ENCODE results near the gene ELAVL2.

ELAVL2 gene

DNA sequence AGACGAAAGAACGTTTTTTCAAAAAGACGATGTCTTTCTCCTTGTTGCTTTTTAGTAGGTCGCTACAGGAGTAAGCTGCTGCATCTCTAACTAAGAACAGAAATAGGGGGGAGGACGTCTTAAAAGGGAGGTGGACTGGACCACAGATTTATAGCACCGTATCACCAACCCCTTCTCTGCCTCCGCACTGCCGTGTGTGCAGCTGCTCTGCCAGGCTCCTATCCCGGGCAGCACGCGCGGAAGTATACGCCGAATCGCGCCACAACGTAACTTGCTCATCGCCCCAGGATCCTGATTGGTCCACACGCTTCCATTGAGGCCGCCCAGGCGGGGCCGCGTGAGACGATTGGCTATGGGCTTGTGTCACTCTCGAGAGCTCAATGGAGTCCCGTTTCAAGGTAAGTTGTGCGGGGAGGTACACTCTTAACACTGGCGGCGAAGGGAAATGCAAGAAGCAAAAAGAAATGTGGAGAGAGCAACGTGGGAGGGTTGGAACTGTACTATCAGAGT lies at the start of gene ELAVL2:
Gene ELAVL2 (minus strand): TSS at position 121 of the 510 bp plus-strand sequence. CDS start 64,006 bp downstream, outside the sequence.
- peak; percentile 49 for DNase-seq

DNA sequence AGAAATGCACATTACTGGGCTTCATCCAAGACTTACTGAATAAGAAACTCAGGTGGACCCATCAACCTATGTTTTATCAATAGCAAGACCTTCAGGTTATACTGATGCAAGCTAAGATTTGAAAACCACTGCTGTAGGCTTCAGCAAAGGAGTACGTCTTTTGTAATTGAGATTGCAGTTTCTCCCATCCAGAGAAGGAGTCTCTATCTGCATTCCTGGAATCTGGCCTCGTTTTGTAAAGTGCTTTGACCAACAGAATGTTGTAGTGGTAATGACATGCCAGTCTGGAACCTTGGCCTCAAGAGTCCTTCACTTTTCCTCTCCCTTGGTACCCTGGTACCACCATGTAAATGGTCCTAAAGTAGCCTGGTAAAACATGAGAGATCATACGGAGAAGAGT lies 32.2 kb upstream of the ELAVL2 start:
- no peak for DNase-seq

DNA sequence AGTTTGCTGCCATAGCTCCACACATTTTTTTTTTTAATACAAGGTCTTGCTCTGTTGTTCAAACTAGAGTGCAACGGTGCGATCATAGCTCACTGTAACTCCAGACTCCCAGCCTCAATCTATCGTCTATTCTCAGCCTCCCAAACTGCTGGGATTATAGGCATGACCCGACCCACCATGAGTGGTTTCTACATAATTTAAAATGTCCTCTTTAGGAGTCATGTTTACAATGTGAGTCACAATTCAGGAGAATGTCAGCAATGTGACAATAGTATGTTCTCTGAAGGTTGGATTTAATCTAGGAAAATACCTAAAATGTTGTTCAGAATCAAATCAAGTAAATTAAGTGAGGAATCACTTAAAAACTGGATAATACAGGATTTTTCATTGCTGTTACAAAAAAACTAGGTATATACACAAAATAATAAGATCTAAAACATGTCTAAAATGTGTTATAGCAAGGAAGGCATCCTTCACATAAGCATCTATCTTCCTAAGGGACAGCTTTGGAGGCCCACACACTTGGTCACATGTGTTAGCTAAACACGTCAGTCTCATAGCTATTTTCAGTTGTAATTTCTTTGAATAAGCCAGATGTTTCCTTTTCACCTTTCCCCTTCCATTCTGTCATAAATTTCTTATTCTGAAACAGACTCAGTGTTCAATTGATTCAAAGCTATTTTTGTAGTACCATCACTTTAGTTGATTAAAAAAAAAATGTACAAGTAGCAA lies 30.0 kb upstream of the ELAVL2 start:
- DNase-seq = no peak

DNA sequence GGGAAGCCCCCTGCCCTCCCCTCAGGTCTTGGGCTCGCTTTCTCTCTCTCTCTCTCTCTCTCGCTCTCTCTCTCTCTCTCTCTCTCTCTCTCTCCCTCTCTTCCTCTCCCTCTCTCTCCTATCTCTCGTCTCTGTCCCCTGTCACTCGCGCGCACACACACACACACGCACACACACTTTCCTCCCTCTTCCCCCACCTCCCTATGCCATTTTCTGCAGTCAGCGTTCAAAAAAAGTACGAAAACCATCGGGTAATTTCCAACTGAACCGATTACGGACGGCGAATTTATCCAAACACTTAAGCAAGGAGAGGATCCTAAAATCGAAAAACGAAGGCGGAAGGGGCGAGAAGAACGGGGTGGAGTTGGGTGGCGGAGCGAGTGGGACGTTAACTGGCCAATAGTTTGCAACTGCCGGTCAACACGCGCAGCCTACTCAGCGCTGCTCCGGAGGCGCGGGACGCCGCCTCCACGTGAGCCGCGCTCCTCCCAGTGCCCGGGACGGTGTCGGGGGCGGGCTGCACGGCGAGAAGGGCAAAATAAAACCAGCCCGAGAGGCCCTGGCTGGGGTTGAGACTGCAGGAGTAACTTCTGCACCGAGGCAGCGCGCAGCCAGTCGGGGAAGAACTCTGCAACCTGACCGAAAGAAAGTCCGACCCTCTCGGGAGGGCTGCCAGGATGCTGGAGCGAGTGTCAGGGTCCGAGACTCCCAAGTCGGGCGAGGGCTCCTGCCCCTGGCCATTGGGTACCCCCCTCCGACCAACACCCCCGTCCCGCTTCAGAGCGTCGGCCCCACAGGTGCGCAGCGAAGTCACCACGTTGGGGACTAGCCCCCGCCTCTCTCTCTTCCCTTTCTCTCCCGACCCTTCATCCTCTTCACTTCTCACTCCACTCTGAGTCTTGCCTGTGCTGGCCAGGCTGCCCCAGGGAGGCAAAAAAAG lies 24.9 kb upstream of the ELAVL2 start:
- DNase-seq = no peak

DNA sequence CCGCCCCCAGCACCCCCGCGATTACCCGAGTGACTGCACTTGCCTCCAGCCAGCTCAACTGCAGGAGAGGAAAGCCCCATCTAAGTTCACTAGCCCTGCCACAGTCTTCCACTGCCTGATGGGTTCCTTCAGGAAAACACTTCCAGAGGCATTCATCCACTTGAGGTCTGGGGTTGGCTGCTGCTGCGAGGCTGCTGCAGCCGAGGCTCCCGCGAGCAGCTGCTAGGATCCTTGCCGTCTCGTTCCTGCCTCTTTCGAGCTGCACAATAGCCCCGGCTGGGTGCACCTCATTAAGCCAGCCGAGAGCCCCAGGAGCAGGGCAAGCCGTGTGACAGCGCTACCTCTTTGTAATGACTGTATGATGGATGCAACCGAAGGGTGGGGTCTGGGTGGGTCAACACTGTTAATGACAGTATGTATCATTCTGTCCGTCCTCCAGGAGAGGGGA lies 24.2 kb upstream of the ELAVL2 start:
- DNase-seq = no peak

DNA sequence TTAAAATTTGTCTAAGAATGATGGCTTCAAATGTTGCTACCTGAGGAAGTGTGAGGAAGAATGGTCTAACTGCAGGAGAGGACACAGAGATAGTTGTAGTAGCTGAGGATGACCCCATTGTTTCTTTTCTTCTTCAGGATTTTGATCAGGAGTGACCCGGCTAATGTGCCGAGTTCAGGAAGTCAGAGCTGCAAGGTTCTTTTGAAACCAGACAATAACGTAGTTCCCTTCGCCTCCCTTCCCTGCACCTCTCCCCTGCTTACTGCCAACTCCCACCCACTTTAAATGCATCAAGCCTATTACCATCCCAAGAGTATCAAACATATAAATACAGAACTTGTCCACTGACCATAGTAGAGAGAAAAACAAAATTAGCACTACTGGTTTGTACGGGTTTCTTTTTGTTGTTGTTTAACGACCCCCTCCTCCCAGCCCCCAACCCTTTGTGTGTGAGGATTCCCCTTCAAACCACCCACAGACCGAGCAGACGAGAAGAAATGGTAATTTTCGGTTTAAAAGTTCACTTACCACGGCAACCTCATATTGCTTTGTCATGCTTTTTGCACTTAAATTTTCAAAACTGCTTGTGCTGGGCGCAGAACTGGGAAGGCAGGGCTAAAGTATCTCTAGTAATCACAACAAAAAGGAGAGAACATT lies 23.5 kb upstream of the ELAVL2 start:
- DNase-seq = no peak

DNA sequence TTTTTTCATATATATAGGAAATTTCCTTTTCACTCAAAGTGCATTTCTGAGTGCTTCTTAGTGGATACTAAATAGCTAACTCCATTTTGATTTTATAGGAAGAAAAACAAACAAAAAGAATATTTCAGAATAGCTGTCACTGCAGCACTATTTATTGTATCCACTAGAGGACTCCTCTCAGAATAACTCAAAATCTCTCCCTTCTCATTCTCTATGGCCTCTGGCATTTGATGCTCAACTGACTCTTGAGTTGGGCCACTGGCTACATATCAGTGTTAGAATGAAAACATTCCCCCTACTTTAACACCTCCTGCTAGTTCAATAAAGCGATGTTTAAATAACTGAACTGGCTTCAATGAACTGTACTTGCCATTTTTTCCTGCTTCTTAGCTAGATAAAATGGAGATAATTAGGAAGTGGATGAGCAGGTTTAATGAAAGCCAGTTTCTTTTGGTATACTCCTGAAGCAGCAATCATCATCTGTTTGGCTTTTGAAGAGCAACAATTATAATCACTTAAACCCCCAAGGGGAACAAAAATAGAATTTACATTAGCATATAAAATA lies 16.6 kb upstream of the ELAVL2 start:
- DNase-seq = no peak

DNA sequence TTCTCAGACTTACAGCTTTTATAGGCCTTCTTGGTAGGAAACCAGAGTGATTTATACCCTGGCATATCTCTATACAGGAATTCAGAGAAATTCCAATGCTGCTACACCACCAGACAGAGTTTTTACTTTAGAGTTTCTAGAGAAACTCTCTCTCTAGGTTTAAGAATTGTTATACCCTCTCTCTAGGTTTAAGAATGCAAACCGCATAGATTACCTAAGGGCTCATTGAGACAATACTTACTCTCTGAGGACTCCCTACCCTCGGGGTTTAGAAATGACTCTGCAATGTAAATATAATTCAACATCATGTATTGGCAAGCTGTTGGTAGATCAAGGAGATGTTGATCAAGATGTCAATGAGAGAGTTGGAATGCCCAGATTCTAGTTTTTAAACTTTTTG lies 15.3 kb upstream of the ELAVL2 start:
- no peak for DNase-seq

DNA sequence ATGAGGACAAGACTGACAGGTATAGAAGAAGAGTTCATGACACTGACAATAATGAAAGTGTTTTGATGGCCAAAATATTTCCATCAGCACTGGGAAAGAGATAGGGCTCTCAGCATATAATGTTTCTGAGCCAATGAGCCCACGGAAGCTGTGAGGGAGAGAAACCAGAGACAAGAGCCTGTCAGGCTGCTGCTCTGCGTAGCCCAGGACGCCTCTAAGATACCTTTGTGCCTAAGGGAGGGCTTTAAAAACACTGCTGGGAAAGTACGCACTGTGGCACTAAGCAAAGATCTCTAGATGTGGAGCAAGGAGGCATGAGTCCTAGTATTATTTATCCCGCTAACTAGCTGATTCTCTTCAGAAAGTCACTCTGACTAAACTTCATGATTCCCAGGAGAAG lies 11.0 kb upstream of the ELAVL2 start:
- no peak for DNase-seq

DNA sequence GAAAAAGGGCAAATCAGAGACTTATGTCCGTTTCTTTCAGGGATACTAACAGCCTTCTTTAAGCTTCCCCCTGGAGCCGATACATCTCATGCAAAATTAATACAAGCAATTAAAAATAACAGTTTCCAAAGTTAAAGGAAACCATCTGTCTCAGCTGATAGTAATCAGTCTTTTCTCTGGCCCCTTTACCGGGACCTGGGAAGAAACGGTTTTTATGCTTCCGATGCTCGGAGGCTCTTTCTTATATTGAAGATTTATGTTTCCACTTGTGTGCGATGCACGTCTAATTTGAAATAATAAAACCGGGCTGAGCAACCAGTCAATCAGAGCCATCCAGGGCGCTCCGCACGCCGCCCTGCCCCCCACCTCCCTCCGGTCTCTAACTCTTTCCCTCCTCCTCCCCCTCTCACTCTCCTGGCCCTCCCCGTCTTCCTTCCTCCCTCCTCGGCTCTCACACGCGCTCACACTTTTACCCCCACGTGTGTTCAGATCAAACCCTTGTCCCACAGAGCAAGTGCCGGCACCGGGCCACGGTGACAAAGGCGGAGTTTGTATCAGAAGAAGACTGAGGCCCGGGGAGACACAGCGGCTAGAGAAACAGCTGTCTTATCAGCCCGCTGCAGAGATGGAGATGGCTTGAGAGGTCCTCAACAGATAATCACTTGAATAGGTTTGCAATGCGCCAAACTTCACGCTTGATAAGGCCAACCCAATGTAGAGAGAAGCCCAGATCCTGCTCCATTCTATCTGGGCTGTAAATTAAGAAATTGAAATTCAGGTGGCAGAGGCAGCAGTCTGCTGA lies 5.1 kb upstream of the ELAVL2 start:
- no peak for DNase-seq

DNA sequence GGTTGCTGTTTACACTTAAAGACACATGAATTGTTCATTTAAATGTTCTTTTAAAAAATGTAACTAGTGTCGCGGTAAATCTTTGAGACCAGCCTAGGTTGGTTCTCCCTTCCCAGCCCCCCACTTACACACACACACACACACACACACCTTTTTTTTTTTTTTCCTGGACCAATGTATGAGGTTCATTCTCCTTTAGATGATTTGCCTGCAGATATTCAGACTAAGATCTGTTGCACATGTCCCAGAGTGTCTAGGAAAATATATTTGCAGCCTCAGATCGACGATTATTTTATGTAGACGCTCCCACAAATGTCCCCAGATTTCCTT lies 4.4 kb upstream of the ELAVL2 start:
- DNase-seq = no peak

DNA sequence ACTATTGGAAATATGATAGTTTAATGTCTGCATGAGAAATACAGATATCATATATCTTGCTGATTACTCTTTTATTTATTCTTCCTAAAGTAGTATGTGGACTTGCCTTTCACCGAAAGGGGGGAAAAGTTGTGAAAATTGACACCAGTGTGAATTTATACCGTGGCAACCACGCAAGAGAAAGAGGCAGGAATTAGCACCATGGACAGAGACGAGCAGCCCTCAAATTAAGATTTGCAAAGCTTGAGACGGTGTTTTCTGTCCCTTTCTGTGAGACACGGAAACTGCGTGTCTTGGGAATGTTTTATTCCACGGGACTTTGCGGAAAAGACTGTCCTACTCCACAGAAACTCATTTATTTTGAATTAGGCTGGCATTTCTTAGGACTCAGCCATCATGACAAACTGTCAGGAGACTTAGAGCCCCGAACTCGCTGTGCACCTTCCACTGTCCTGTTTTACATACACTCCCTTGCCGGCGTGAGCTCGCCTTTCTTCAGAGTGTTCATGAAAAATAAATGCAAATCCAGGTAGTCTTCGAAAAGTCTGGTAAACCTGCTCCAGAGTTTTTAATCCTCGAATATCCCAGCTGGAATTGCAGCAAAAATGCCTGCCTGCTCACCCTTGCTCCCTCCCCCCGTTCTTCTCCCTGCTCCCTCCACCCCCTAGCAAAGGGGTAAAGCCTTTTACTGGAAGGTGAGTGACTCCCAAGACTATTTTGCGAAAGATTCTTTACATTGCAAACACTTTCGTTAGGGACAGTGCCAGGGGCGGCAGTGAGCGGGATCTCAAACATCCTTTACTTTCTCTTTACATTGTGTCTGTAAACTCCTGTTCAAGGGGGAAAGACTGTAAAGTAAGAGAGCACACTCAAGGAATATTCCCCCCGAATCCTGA lies 3.8 kb upstream of the ELAVL2 start:
- DNase-seq = no peak

DNA sequence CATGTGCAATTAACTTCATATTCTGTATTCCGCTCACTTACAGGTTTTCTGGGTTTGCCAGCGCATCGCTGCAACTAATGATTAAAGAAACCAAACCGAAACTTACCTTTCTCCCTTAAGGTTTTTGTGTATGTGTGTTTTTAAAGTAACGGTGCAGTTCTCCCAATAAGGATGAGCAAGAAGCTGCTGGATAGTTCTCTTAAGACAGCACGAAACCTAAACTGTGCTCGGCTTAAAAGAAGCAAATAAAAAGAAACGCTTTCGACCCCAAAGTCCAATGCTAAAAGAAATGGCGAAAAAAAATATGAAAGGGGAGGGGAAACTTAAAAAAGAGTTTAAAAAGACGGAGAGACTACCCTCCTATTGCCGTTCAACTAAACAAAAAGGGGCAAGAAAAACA lies 340 bp downstream of the ELAVL2 start:
- no peak for DNase-seq

DNA sequence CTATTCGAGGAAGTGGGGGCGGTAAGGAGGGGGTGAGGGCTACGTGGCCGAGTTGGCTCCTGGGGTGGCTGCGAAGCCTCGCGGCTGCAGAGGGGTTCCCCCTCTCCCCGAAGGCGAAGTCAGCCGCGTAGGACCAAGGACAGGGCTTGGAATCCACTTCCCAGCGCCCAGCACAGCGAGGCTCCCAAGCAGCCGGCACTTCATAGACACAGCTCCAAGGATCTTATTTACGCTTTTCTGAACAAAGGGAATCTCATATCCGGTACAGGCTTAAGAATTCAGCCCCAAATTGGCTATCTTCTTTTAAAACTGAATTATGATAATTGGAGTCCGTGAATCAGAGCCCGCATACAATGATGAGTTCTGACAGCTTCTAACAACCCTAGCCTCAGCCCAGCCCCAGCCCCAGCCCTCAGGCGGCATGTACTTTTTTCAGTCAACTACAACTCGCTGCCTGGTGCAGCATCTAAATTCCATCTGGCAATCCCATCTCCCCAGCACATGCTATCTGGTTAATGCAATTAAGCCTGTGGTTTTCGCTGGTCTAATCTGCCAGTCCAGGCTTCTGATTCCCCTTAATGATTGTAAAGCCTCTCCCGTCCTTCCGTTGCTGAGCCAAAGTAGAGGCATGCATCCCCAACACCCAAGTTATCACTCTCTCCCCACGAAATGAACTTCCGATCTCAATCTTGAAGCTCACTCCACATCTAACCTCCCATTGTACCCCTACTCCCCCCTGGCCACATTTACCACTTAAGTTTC lies 1.0 kb downstream of the ELAVL2 start:
- DNase-seq = no peak

DNA sequence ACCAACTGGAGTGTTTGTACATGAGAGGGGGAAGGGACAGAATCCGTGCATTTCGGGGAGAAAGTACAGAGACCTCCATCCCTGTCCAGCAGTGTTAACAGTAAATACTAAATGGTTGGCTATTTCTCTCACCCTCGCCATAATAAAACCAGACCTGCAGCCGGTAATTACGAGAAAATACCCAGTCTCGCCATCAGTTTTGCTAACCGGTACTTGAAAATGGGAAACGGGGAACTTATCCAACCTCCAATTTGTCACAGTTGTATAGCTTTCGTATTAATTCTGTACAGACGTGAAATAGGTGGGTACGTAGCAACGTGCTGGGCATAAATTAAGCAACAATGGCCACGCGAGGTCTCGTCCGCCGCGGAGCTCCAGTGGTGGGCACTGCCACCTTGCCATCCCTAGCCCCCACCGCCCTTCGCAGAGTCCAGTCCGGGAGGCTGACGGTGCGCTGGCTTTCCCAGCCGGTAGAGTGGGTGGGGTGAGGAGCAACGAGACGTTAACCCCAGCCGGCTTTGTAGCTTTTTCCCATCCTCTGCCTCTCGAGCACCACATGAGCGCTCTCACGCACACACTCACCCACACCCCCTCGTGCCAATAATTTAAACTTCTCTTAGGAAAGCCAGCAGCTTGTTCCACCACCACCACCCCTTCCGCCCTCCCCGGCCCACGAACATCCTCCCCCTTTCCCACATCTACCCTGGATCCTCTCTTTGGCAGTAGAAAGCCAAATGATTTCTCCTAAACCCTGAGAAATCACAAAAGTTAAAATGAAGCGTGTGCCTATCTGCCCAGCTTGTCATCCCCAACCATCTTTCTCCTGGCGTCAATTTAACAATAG lies 1.8 kb downstream of the ELAVL2 start:
- no peak for DNase-seq

DNA sequence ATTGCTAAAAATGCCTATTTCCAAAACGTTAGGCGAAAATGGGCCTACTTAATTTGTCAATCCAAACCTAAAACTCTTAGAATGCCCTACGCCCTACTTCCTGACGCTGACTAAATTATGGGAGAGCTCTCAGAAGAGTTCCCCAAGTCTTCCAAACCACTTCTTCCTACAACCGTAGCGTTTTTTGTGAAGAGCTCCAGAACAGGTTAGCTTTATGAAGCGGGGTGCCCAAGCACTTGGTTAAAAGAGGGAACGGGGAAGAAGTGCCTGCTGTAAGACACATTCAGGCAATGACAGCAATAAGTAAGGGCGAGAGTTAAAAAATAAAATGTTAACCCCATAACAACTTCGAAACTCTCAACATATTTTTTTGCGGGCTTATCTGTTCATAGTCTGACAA lies 2.8 kb downstream of the ELAVL2 start:
- no peak for DNase-seq

DNA sequence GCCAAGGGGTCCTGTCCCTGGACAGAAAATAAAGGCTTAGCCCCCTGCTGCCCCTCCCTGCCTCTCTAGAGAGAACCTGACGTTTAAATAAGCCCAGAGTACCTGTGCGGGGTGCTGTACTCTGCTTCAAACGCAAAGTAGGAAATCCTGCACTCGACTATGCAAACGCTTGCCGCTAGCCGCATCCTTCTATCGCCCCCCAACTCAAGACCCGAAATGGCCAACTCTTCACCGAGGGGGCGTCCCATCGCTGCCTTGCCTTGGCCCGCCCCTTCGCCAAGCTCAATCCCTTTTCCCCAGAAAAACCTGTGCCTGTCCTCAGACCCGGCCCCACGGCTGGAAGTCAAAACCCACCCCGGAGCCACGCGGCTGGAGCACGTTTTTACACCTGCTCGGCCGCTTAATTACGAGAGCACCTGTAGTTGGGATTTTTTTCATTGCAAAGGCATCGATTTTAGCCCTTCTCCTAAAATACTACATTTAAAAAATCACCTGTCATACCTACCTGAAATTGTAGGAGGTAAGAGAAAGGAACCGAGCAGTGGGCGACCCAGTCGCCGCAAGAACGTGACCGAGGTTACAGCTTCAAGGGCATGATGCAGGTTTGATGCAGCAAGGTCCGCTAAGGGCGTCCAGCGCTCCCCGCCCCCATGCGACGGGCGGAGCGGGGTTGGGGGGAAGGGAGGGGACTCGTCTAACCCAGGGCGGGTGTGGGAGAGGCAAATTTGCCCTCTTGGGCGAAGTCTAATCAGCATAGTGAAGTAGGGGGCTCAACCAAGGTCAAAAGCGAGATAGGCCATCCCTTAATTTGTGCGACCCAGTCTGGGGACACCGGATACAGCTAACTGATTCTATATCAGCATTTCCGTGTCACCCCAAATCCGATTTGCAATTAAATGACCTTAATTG lies 3.5 kb downstream of the ELAVL2 start:
- DNase-seq = no peak
